8988T (cell line): ENCODE results near the gene EFCAB7.

Source experiments
- DNase-seq: peaks from one replicate; pipeline ENCODE4 v3.0.0; 2011

EFCAB7 gene, protein sequence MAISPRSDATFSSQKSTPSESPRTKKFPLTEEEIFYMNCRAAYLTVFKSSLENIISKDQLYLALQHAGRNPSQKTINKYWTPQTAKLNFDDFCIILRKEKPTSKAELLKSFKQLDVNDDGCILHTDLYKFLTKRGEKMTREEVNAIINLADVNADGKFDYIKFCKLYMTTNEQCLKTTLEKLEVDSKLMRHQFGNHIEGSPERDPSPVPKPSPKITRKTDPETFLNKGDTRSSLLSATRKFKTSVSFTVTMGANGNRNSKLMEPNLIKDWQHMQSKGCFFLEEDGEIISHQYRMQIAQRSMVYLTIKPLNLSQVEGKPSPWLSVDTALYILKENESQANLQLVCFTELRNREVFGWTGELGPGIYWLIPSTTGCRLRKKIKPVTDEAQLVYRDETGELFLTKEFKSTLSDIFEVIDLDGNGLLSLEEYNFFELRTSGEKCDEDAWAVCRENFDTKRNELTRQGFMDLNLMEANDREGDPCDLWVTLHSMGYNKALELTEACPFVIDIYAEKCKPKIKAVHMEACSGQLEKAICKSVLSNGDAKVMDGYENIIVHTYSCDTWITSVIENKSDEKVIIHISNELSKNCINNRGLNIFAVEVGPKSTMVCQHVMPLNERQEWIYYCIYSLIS

GRCh38 chr1:63522891-63523728 is at the start of gene EFCAB7, which contains the start of gene ITGB3BP:
EFCAB7 (plus strand) TSS chr1:63523525; CDS start chr1:63525573, 2,048 bp downstream.
ITGB3BP (minus strand) TSS chr1:63523225; CDS start chr1:63523133, 92 bp downstream.
- DNase-seq, result peak; percentile 5

DNA sequence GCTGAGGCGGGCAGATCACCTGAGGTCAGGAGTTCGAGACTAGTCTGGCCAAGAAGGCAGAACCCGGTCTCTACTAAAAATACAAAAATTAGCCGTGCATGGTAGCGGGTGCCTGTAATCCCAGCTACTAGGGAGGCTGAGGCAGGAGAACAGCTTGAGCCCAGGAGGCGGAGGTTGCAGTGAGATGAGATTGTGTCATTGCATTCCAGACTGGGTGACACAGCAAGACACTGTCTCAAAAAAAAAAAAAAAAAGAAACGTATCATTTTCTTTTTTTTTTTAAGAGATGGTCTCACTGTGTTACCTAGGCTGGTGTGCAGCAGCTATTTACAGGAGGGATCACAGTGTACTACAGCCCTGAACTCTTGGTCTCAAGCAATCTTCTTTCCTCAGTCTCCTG is 47.6 kb upstream of the EFCAB7 start:
- no peak for DNase-seq

GRCh38 chr1:63480057-63480456 is 43.3 kb upstream of the EFCAB7 start:
- no peak for DNase-seq

- DNase-seq, result no peak
Measured at GRCh38 chr1:63486629-63487028, 36.7 kb upstream of the EFCAB7 start.

DNA sequence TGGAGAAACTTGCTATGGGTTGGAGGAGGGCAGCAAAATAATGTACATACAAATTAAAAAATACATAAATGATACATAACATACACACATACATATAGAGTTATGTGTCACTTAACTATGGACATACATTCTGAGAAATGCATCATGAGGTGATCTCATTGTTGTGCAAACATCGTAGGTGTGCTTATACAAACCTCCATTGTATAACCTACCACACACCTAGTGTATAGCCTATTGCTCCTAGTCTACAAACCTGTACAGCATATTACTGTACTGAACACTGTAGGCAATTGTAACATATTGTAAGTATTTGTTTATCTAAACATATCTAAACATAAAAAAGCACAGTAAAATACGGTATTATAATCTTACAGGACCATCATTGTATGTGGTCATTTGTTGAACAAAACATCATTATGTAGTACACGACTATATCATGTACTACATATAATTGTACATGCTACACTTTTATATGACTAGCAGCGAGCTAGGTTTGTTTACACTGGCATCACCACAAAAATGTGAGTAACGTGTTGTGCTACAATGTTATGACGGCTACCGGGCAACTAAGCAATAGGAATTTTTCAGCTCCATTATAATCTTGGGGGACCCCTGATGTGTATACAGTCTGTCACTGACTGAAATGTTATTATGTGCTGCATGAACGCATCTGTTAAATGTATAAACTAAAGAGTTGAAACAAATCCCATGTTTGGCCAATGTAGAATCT is 35.8 kb upstream of the EFCAB7 start:
- no peak for DNase-seq

DNA sequence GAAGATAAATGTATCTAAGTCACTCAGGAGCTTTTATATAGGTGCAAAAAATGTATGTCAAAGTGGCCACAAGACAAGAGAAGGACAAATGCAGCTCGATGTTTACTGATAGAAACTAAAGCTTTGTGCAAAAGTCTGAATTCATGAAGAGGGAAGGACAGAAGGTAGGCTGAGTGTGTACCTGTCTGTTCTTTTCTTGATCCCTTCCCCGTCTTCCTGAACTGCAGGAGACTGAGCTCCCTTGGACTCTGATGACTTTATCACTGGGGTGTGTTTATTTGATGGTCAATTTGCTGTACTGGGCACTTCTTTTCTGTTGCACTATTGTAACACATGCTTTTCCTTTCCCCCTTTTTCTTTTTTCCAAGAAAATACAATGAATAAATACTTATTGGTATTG is 25.7 kb upstream of the EFCAB7 start:
- DNase-seq, result no peak

DNA sequence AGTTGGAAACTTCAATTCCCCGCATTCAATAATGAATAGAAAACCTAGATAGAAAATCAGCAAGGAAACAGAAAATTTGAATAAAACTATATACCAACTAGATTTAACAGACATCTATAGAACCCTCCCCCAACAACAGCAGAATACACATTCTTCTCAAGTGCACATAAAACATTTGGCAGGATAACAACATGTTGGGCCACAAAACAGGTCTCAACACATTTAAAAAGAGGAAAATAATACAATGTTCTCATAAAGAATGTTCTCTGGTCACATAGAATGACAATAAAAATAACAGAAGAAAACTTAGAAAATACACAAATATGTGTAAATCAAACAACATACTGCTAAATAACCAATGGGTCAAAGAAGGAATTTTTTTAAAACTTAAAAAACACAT is 25.2 kb upstream of the EFCAB7 start:
- no peak for DNase-seq

GRCh38 chr1:63501256-63501655 is 22.1 kb upstream of the EFCAB7 start:
- no peak for DNase-seq

DNA sequence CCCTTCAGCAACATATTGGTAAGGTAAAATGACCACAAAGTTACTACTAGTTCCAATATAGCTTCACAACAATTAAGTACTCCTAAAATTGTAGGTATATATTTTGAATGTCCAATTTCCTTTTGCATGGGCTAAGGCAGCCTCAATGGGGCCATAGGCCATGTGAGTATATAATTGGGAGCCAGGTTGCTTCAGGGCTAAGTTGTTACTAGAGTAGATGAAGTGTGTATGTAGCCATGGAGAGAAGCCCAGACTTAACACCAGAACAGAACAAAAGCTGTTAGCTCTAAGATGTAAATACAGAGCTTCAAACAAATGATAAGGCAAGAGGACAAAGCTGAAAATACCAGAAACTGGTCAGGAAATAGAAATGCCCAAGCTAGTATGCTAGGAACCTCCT is 16.5 kb upstream of the EFCAB7 start:
- no peak for DNase-seq

- DNase-seq, result no peak
Measured at GRCh38 chr1:63509718-63510117, 13.6 kb upstream of the EFCAB7 start.

- DNase-seq, result no peak
Measured at GRCh38 chr1:63512584-63512983, 10.7 kb upstream of the EFCAB7 start.

GRCh38 chr1:63516629-63517028 is 6.7 kb upstream of the EFCAB7 start:
- no peak for DNase-seq

DNA sequence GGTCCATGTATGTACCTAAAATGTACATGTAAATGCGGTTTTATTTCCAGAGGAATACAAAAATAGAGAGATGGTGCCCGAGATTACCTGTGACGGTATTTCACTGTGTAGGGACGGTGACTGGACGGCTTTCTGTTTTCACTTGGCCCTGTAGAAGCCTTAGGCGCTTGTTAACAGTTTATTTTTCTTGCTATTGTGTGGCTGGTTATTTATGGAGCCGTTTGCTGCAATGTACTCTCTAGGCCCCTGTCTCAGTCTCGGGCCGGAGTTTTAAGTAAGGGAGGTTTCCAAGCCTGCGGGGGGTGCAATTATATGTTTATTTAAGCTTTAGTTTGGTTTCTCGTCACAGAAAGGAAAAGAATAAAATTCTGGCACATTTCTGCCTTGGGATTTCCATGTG is 413 bp downstream of the EFCAB7 start:
- no peak for DNase-seq

- DNase-seq, result no peak
Measured at GRCh38 chr1:63524201-63524600, 876 bp downstream of the EFCAB7 start.

DNA sequence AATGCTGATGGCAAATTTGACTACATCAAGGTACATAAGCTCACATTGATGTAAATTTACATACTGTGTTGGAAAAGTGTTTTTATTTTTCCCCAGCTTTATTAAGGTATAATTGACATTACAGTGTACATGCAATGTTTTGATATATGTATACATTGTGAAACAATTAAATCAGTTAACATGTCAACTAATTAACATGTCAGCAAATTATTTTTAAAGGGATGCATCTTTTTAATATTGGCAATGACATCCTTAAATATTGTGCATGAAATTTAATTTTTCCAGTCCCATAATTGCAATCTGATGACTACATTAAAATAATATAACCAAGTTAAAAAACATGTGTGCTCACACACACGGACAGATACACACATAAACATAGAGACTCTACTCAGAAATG is 9.4 kb downstream of the EFCAB7 start:
- no peak for DNase-seq

- no peak for DNase-seq
Measured at GRCh38 chr1:63533931-63534330, 10.6 kb downstream of the EFCAB7 start.

- no peak for DNase-seq
Measured at GRCh38 chr1:63534406-63534805, 11.1 kb downstream of the EFCAB7 start.

- DNase-seq, result no peak
Measured at GRCh38 chr1:63537006-63537405, 13.7 kb downstream of the EFCAB7 start.

DNA sequence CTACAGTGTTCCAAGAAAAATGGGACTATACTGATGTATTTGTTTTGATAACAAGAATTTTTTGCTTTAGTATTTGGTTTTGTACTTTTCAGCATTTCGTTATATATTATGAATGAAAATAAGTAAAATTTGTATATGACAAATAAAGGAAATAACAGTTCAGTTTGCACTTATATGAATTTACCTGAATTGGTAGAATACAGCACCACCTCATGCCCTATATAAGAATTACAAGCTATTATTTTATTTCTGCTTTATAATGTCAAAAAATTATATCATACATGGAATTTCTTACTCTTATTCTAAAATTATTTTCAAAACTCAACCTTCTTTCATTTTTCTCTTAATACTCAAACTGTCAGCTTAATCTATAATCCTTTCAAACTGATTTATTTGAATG is 14.6 kb downstream of the EFCAB7 start:
- DNase-seq, result no peak

DNA sequence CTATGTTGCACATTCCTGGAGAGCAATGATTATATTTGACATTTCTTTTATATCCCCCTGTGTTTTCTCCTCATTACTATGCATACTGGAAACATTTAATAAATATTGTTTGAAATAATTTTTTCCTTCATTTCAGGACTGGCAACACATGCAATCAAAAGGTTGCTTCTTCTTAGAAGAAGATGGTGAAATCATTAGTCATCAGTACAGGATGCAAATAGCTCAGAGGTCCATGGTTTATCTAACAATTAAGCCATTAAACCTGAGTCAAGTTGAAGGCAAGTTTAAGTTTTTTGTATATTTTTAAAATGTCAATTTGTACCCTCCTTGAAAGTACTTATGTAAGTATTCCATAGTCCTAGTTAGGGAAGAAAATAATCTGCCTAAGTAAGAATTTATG is 22.5 kb downstream of the EFCAB7 start:
- DNase-seq, result no peak

GRCh38 chr1:63547621-63548294 is 24.4 kb downstream of the EFCAB7 start:
- no peak for DNase-seq

DNA sequence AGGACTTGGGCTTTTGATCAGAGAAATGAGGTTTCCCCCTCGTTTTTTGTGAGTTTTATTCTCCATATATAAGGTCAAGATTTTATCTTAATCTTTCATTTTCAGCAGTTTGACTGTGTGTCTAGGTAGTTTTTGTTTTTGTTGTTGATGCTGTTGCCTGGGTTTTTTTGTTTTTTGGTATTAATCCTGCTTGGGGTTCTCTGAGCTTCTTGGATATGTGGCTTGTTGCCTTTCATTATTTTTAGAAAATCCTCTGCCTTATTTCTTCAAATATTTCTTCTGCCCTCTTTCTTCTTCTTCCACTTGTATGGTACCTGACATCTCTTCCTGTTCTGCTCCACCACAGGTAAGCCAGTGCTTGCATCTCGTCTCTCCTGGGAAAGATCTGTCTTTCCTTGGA is 25.0 kb downstream of the EFCAB7 start:
- no peak for DNase-seq
